Ureter (tissue), 1 donor: ENCODE measurements around the gene VN1R2. TPM values are rescaled to one million over a fixed set of nuclear protein-coding genes. Genes with fewer than 3 reads are reported as not detected.

Experiments used
- total RNA-seq: library from RNA; stranded (reverse); gene quantifications from one replicate; pipeline ENCODE4 v1.2.4, GENCODE V29; 2023
- donor health status: DM: yes; HTN: yes; CAD: no.

The VN1R2 gene
- total RNA-seq, 1 donor from 2014 or later, result not detected

Other genes starting within 250 kb of the VN1R2 start
- 0.78 TPM for gene ERVV-1, start 244.4 kb upstream of the VN1R2 start, total RNA-seq
- not detected for gene ERVV-2, start 213.6 kb upstream of the VN1R2 start, total RNA-seq
- 65.1 TPM for gene ZNF160, start 154.9 kb upstream of the VN1R2 start, total RNA-seq
- gene ZNF415, start 125.4 kb upstream of the VN1R2 start, total RNA-seq, result 15.1 TPM
- 24.1 TPM for gene ZNF347, start 99.2 kb upstream of the VN1R2 start, total RNA-seq
- gene ZNF665, start 64.9 kb upstream of the VN1R2 start, total RNA-seq, result 11.7 TPM
- 25.5 TPM for gene ZNF677, start 3.4 kb upstream of the VN1R2 start, total RNA-seq
- gene VN1R4, start 9.4 kb downstream of the VN1R2 start, total RNA-seq, result not detected
- 9.2 TPM for gene ZNF845, start 75.5 kb downstream of the VN1R2 start, total RNA-seq
- gene ZNF525, start 107.4 kb downstream of the VN1R2 start, total RNA-seq, result 28.2 TPM
- gene ZNF765, start 136.9 kb downstream of the VN1R2 start, total RNA-seq, result 11.2 TPM
- gene ZNF761, start 173.7 kb downstream of the VN1R2 start, total RNA-seq, result 12.7 TPM
- gene ZNF813, start 209.4 kb downstream of the VN1R2 start, total RNA-seq, result 6.8 TPM